CD4-positive, alpha-beta T cell treated with Interleukin-17A for 1 hour (primary cell): ENCODE measurements around the gene ZNF469.
"Not testable (repeated sequence)": the region's sequence is repeated elsewhere in the genome, so short reads cannot be mapped to it uniquely, and the experiment has no call there.

Experiments
- DNase-seq: peaks from one replicate; pipeline ENCODE4 v3.0.0-alpha.2; 2020

ZNF469 gene

GRCh38 chr16:88348377-88349152, 34.2 kb upstream of the ZNF469 start:
- DNase-seq = no peak

DNA sequence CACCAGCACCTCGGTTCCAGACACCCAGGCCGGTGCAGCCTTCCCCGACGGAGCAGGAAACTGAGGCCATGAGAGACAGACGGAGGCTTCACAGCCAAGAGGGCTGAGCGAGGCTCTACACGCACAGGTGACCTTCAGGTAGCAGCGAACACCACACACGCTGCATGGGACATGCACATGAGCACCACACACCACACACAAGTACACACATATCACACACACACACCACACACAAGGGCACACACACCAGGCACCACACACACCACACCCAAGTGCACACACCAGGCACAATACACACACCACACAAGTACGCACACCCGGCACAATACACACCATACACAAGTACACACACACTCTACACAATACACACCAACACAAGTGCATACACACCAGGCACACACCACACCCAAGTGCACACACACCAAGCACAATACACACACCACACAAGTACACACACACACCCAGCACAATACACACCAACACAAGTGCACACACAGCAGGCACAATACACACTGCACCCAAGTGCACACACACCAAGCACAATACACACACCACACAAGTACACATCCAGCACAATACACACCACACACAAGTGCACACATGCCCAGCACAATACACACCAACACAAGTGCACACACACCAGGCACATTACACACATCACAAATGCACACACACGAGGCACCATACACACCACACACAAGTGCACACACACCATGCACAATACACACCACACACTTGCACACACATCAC, 33.4 kb upstream of the ZNF469 start:
- DNase-seq = no peak

DNA sequence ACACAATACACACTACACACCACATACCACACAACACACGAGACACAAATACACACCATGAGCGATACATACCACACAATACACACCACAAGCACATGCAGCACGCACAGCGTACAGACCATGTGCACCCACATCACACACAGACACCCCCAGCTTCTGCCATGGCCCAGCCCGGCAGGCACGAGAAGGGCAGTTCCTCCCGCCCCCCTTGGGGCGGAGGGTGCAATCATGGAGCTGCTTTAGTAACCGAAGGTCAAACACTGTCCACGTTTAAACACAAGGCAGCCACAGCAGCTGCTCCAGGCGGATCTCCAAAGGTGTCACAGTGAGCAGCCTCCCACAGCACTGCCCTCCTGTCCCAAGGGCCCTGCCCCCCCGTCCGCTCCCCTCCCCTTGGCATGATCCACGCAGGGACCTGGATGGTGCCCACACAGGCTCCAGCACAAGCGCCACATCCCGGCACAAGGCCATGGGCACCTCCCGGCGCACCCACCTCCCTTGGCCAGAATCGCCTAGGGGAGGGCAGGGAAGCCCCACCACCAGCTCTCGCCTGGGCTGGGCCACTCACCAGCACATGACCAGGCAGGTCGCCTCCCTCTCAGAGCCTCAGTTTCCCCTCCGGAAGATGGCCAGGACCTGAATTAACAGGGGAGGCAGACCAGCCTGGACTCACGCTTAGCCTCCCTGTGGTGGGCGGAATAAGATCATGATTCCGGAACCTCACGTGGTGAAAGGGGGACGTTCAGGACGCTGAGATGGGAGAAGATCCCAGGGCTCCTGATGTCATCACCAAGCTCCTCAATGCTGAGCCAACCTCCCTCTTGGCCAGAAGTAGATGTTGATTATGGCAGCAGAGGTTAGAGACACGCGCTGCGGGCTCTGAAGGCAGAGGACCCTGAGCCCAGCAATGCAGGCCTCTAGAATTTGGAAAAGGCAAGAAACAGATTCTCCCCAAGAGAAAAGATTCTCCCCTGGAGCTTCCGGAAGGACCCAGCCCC, 32.6 kb upstream of the ZNF469 start:
- DNase-seq = no peak

- no peak for DNase-seq
These were observed 31.8 kb upstream of the ZNF469 start for GRCh38 chr16:88350922-88351321.

DNA sequence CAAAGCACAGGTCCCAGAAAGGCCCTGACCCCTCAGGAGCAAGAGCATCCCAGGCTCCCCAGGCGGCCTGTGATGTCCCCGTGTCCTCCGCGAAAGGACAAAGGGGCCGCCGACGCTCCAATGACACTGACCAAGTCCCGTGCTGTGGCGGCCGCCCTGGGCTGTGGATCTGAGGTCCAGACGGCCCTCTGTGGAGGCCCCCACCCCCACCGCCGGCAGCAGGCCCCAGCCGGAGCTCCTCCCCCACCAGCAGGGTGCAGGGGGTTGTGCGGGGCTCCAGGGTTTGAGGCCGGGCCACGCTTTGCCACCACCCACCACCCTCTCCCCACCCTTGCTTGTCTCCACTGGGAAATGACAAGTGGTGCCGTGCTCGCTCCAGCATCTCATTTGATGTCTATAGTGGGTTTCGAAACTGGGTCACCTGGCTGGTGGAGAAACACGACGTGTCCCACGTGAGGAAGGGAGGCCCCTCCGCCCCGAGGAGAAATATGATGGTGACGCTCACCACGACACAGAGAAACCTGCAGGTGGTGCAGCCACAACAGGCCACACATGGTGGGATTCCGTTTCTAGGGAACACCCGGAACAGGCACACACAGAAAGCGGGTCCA, 31.2 kb upstream of the ZNF469 start:
- no peak for DNase-seq

DNA sequence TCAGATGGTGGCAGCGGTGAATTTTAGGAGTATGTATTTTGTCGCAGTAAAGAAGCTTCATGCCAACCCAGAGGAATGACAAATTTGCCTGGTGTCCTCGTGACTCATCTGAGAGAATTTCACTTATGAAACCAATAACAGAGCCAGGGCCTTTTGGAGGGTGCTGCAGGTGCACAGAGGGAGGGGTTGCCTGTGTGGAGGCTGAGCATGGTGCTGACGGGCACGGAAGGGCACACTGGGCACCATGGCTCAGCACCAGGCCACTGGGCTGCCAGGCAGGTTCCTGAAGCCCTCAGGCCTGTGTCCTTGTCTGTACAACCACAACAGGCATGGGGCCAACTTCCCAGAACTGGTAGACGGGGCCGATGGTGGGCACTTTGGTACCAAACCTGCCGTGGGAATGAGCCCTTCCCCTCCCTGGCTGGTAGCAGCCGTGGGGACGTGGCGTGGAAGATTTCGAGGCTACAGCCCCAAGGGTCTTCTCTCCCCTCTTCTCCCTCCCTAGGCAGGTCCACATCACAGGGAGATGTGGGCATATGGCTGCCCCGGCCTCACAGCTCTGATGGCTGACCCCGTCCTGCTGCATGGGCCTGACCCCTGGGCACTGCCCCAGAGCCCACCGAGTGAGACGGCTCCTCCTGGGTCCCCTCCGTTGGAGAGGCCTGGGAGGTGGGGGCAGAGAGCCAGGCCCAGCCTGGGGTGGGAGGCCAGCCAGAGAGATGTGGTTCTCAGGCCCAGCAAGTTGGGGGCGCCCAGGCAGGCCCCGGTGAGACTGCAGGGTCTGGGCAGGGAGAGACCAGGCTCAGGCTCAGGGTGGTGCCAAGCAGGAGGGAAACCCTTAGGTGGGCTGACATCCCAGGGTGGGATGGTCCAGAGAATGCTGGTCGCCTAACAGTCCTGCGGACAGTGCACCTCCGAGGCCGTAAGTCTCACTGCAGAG, 30.2 kb upstream of the ZNF469 start:
- no peak for DNase-seq

GRCh38 chr16:88353232-88353631, 29.5 kb upstream of the ZNF469 start:
- DNase-seq = no peak

- no peak for DNase-seq
These were observed 29.1 kb upstream of the ZNF469 start for GRCh38 chr16:88353691-88354090.

GRCh38 chr16:88354229-88355092, 28.3 kb upstream of the ZNF469 start:
- no peak for DNase-seq

DNA sequence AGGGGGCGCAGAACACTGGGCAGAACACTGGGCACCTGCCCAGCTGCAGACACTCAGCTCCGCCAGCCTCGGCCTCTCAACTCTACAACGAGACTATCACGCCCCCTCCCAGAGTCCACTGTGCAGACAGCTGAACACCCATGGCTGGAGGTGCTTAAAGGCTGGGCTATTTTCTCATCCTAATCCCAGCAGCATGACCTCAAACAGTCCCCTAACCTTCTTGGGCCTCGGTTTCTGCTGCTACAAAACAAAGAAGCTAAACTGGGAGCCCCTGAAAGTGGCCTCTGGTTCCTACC, 27.7 kb upstream of the ZNF469 start:
- DNase-seq = no peak

DNA sequence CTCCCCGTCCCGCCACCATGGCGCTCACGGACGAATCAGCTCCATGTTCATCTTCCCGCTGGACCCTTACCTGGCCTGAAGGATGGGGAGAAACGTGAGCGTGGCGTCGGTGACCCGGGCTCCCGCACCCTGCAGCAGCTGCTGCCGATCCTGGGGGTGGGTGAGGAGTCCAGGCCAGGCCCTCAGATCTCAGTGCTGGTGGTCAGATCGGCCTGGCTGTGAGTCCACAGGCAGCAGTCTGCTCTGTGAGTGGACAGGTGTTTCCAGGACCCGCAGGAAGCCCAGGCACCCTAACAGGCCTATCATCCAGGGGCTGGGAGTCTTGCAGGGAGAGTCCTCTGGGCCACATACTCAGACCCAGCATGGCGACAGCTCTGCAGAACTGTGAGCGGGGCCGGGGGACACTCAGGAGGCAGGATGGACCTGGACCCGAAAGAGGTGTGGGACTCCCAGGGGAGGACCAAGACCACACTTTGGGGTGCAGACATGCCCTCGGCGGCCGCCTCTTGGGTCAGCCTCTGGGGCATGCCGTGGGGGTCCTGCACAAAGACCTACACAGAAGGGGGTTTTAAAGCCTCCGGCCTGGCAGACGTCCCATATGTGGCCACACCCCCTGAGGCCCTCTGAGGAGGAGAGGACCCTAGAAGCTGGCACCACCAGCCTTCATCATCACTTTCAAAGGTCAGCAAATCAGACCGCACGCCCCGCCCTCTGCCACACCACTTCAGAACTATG, 27.2 kb upstream of the ZNF469 start:
- no peak for DNase-seq

DNA sequence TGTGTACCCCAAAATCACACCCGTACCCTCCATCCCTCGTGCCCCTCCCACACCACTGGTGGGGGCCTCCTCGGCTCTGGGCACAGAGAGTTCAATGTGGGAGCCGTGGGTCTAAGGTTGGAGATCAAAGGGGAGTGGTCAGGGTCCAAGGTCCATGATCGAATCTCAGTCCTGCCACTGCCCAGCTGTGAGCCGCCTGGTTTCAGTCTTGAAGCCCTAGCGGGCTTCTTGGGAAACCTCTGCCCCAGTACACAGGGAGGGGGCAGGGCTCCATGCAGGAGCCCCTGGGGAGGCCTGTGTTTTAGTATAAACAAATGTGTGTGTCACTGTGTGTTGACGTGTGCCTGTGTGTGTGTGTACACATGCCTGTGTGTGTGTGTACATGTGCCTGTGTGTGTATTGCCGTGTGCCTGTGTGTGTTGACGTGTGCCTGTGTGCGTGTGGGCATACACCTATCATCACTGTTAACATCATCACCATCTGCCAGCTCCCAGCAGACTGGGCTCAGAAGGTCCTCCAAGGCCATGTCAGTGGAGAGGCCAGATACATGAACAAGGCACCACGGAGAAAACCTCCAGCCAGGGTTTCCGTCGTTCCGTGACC, 26.5 kb upstream of the ZNF469 start:
- no peak for DNase-seq

DNA sequence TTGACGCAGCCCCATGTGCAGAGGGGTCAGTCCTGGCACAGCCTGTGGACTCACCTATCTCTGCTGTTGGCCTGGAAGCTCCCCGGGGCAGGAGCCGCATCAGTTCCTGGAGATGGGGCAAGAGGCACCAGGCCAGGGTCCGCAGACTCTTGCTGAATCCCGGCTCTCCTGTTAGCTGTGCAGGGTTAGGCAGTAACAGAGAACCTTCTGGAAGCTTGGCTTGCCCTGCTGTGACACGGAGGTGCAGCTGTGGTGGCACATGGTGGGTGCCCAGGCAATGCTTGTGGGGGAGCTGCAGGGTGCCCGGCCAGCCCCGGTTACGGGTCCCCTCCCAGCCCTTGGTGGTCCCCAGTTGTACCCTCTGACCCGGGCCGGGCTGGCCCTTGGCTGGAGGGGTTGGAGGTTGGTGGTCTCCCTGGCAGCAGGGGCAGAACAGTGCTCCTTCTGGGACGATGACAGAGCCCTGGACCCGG, 26.0 kb upstream of the ZNF469 start:
- DNase-seq = no peak

GRCh38 chr16:88357317-88358022, 25.3 kb upstream of the ZNF469 start:
- no peak for DNase-seq

GRCh38 chr16:88358023-88358420, 24.7 kb upstream of the ZNF469 start:
- no peak for DNase-seq

GRCh38 chr16:88359008-88359407, 23.8 kb upstream of the ZNF469 start:
- no peak for DNase-seq

- not testable (repeated sequence) for DNase-seq
These were observed 22.4 kb upstream of the ZNF469 start for GRCh38 chr16:88360401-88360800.

GRCh38 chr16:88360999-88361398, 21.8 kb upstream of the ZNF469 start:
- no peak for DNase-seq

DNA sequence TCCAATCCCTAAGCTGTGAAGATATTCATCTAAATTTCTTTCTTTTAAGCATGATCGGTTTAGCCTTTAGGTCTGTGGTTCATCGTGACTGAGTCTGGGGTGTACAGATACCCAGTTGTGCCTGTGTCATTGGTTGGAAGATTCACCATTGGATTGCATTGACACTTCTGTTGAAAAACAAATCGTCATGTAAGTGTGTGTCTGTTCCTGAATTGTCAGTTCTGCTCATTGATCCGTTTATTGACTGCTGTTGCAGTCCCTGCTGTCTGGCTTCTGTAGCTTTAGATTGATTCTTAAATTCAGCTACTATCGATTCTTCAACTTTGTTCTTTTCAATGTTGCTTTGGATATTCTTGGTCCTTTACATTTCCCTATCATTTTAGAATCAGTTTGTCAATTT, 21.0 kb upstream of the ZNF469 start:
- DNase-seq = no peak
